Measurements from ENCODE around the gene DRD3.

DRD3 gene

GRCh38 chr3:114205541-114205940 is 26.7 kb upstream of the DRD3 start:
- ChIA-PET POLR2A (no interaction called here), CTCF (no interaction called here)
- no peak for TF ChIP-seq LEF1 (IDR thresholded peaks at IDR 0.05; ENCODE audit: borderline replicate concordance)
- no peak for TF ChIP-seq FOXK2 (IDR thresholded peaks at IDR 0.05)
- no peak for TF ChIP-seq L3MBTL2 (conservative IDR thresholded peaks at IDR 0.05)
- TF ChIP-seq ELF4 (IDR thresholded peaks at IDR 0.05), result no peak
- no peak for TF ChIP-seq SUZ12 (IDR thresholded peaks at IDR 0.05)
- TF ChIP-seq ZNF384 (IDR thresholded peaks at IDR 0.05), result no peak
- TF ChIP-seq BHLHE40 (IDR thresholded peaks at IDR 0.05; ENCODE audit: borderline replicate concordance), result no peak
- no peak for TF ChIP-seq ARNT (IDR thresholded peaks at IDR 0.05)
- TF ChIP-seq HDGF (IDR thresholded peaks at IDR 0.05; ENCODE audit: borderline replicate concordance), result no peak
- TF ChIP-seq PKNOX1 (IDR thresholded peaks at IDR 0.05), result no peak
- TF ChIP-seq FOXA1 (IDR thresholded peaks at IDR 0.05), result no peak
- DNase-seq (ENCODE audit: extremely low spot score), result no peak

DNA sequence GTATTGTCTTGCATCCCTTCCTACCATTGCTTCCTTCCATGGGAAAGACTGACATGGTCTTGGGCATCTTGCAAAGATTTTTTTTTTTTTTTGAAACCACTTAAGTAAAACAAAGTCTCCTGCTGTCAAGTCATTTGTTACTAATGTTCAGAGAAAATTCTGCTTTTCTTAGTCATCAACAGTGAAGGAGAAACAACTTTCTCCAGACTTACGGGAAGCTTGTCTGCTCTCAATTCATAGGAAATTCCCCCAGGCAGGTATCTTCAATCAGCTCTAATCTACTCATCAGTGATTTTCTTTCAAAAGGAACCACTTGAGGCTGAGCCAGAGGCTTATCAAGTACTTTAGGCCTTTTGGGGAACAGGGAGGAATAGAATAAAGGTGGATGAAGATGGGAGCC is 15.9 kb upstream of the DRD3 start:
- TF ChIP-seq CTBP1 (IDR thresholded peaks at IDR 0.05; ENCODE audit: borderline replicate concordance) (no peak), SUZ12 (IDR thresholded peaks at IDR 0.05) (no peak), FOXA1 (IDR thresholded peaks at IDR 0.05) (no peak), FOXM1 (IDR thresholded peaks at IDR 0.05; ENCODE audit: borderline replicate concordance) (no peak), TARDBP (IDR thresholded peaks at IDR 0.05) (no peak), ELF4 (IDR thresholded peaks at IDR 0.05) (no peak), PKNOX1 (IDR thresholded peaks at IDR 0.05) (no peak), NFRKB (IDR thresholded peaks at IDR 0.05) (no peak), FOXK2 (IDR thresholded peaks at IDR 0.05) (no peak), ZNF384 (IDR thresholded peaks at IDR 0.05) (no peak), LEF1 (IDR thresholded peaks at IDR 0.05; ENCODE audit: borderline replicate concordance) (no peak), SP1 (IDR thresholded peaks at IDR 0.05) (no peak)
- DNase-seq (ENCODE audit: extremely low spot score), result no peak
- ChIA-PET POLR2A (no interaction called here), CTCF (no interaction called here)

- no peak for DNase-seq (ENCODE audit: extremely low spot score)
- ChIA-PET POLR2A (no interaction called here), CTCF (no interaction called here)
- TF ChIP-seq ELF4 (IDR thresholded peaks at IDR 0.05), result no peak
- TF ChIP-seq TARDBP (IDR thresholded peaks at IDR 0.05), result no peak
- no peak for TF ChIP-seq L3MBTL2 (conservative IDR thresholded peaks at IDR 0.05)
- TF ChIP-seq ZNF384 (IDR thresholded peaks at IDR 0.05), result no peak
- no peak for TF ChIP-seq SP1 (IDR thresholded peaks at IDR 0.05)
- no peak for TF ChIP-seq HDGF (IDR thresholded peaks at IDR 0.05; ENCODE audit: borderline replicate concordance)
- no peak for TF ChIP-seq LEF1 (IDR thresholded peaks at IDR 0.05; ENCODE audit: borderline replicate concordance)
- no peak for TF ChIP-seq FOXK2 (IDR thresholded peaks at IDR 0.05)
Observed at GRCh38 chr3:114192136-114192535, 13.3 kb upstream of the DRD3 start.

DNA sequence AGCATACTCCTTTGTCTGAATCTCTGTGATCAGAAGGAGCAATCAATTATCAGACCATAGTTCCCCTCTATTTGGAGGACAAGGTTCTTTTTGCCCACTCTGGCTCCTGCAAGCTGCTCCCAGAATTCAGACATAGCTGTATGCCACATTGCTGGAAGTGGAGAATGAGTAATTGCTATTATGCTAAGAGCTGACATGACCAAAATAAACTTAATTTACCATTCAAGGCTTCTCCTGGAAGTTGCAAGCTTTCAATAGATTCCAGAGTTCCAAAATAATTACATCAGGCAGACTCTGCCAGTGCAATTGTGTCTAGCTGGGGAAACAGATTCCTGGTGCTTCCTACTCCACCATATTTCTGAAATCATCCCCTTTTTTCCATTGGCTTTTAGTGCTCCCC is 7.6 kb upstream of the DRD3 start:
- TF ChIP-seq SP1 (IDR thresholded peaks at IDR 0.05) (no peak), LEF1 (IDR thresholded peaks at IDR 0.05; ENCODE audit: borderline replicate concordance) (no peak), TARDBP (IDR thresholded peaks at IDR 0.05) (no peak), HDGF (IDR thresholded peaks at IDR 0.05; ENCODE audit: borderline replicate concordance) (no peak), BHLHE40 (IDR thresholded peaks at IDR 0.05; ENCODE audit: borderline replicate concordance) (no peak)
- CTCF ChIA-PET, result no interaction called here
- no peak for DNase-seq (ENCODE audit: extremely low spot score)
- POLR2A ChIA-PET, result no interaction called here

GRCh38 chr3:114179575-114179974 is 723 bp upstream of the DRD3 start:
- POLR2A ChIA-PET, result no interaction called here
- TF ChIP-seq PKNOX1 (IDR thresholded peaks at IDR 0.05), result no peak
- no peak for TF ChIP-seq SP1 (IDR thresholded peaks at IDR 0.05)
- TF ChIP-seq BHLHE40 (IDR thresholded peaks at IDR 0.05; ENCODE audit: borderline replicate concordance), result no peak
- no peak for TF ChIP-seq NFRKB (IDR thresholded peaks at IDR 0.05)
- no peak for TF ChIP-seq TARDBP (IDR thresholded peaks at IDR 0.05)
- TF ChIP-seq ARNT (IDR thresholded peaks at IDR 0.05), result no peak
- TF ChIP-seq FOXM1 (IDR thresholded peaks at IDR 0.05; ENCODE audit: borderline replicate concordance), result no peak
- no peak for TF ChIP-seq FOXA1 (IDR thresholded peaks at IDR 0.05)
- no peak for TF ChIP-seq SUZ12 (IDR thresholded peaks at IDR 0.05)
- no peak for TF ChIP-seq HDGF (IDR thresholded peaks at IDR 0.05; ENCODE audit: borderline replicate concordance)
- TF ChIP-seq ELF4 (IDR thresholded peaks at IDR 0.05), result no peak
- TF ChIP-seq ZNF384 (IDR thresholded peaks at IDR 0.05), result no peak
- no peak for TF ChIP-seq FOXK2 (IDR thresholded peaks at IDR 0.05)
- TF ChIP-seq L3MBTL2 (conservative IDR thresholded peaks at IDR 0.05), result no peak
- TF ChIP-seq CTBP1 (IDR thresholded peaks at IDR 0.05; ENCODE audit: borderline replicate concordance), result no peak
- no peak for TF ChIP-seq LEF1 (IDR thresholded peaks at IDR 0.05; ENCODE audit: borderline replicate concordance)
- CTCF ChIA-PET, result no interaction called here
- no peak for DNase-seq (ENCODE audit: extremely low spot score)

DNA sequence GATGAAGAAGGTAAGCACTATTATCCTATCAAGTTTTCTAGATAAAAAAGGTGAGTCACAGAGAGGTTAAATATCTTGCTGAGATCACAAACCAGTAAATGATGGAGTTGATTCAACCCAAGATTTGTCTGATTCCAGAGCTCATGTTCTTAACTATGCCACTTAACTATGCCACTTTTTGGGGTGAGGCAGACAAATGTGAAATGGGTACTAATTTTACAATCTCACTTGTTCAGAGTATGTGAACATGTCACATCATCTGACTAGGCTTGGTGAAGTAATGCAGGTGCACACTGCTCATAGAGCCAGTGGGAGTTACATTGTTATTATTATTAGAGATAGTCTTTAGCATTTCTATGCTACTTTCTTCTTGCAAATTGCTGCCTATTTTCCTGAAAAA is 2.0 kb downstream of the DRD3 start:
- ChIA-PET CTCF (no interaction called here), POLR2A (no interaction called here)
- TF ChIP-seq SUZ12 (IDR thresholded peaks at IDR 0.05) (no peak), NFRKB (IDR thresholded peaks at IDR 0.05) (no peak), HDGF (IDR thresholded peaks at IDR 0.05; ENCODE audit: borderline replicate concordance) (no peak), FOXM1 (IDR thresholded peaks at IDR 0.05; ENCODE audit: borderline replicate concordance) (no peak), ARNT (IDR thresholded peaks at IDR 0.05) (no peak), ZNF384 (IDR thresholded peaks at IDR 0.05) (no peak), FOXK2 (IDR thresholded peaks at IDR 0.05) (no peak), BHLHE40 (IDR thresholded peaks at IDR 0.05; ENCODE audit: borderline replicate concordance) (no peak), CTBP1 (IDR thresholded peaks at IDR 0.05; ENCODE audit: borderline replicate concordance) (no peak), SP1 (IDR thresholded peaks at IDR 0.05) (no peak), LEF1 (IDR thresholded peaks at IDR 0.05; ENCODE audit: borderline replicate concordance) (no peak), ELF4 (IDR thresholded peaks at IDR 0.05) (no peak), TARDBP (IDR thresholded peaks at IDR 0.05) (no peak), PKNOX1 (IDR thresholded peaks at IDR 0.05) (no peak)
- DNase-seq (ENCODE audit: extremely low spot score), result no peak

Measured in HEK293T (cell line).